Measurements from ENCODE around the gene P2RX4. TPM values are rescaled to one million over a fixed set of nuclear protein-coding genes. Genes with fewer than 3 reads are reported as not detected.
"Not testable (repeated sequence)": the region's sequence is repeated elsewhere in the genome, so short reads cannot be mapped to it uniquely, and the experiment has no call there.

The P2RX4 gene
- total RNA-seq, 4 donors from 2014 or later, result 42.9 to 248 (median 154) TPM

GRCh38 chr12:121198949-121199348 is 11.0 kb upstream of the P2RX4 start:
- Histone ChIP-seq H3K27me3 (no peaks in the 10 kb centered on the region), H3K4me1 (no peaks in the 10 kb centered on the region), H3K36me3 (no peaks in the 10 kb centered on the region), H3K27ac (no peak overlapping the region), H3K9me3 (no peaks in the 10 kb centered on the region), H3K4me3 (no peak overlapping the region)
- TF ChIP-seq CTCF (IDR thresholded peaks at IDR 0.05), result no peak
- no peak for TF ChIP-seq POLR2A (IDR thresholded peaks at IDR 0.05)
- no peak for DNase-seq

GRCh38 chr12:121201140-121201539 is 8.8 kb upstream of the P2RX4 start:
- not testable (repeated sequence) for DNase-seq, H3K27ac ChIP-seq, H3K4me3 ChIP-seq, H3K4me1 ChIP-seq, H3K36me3 ChIP-seq, H3K27me3 ChIP-seq, H3K9me3 ChIP-seq

- no peaks in the 10 kb centered on the region for H3K9me3 ChIP-seq
- no peak for TF ChIP-seq CTCF (IDR thresholded peaks at IDR 0.05)
- TF ChIP-seq POLR2A (IDR thresholded peaks at IDR 0.05), result no peak
- no peak overlapping the region for H3K27ac ChIP-seq
- no peak for DNase-seq
- H3K27me3 ChIP-seq, result no peaks in the 10 kb centered on the region
- H3K4me3 ChIP-seq, result no peak overlapping the region
- H3K36me3 ChIP-seq, result no peaks in the 10 kb centered on the region
- H3K4me1 ChIP-seq, result no peaks in the 10 kb centered on the region
These were observed 7.2 kb upstream of the P2RX4 start for GRCh38 chr12:121202407-121203355.

- TF ChIP-seq POLR2A (IDR thresholded peaks at IDR 0.05), result no peak
- TF ChIP-seq CTCF (IDR thresholded peaks at IDR 0.05), result no peak
- Histone ChIP-seq H3K27ac (no peak overlapping the region), H3K27me3 (no peaks in the 10 kb centered on the region), H3K4me3 (no peak overlapping the region), H3K9me3 (no peaks in the 10 kb centered on the region), H3K36me3 (no peaks in the 10 kb centered on the region), H3K4me1 (no peaks in the 10 kb centered on the region)
- no peak for DNase-seq
These were observed 6.4 kb upstream of the P2RX4 start for GRCh38 chr12:121203482-121203881.

- no peak for DNase-seq
These were observed 4.4 kb upstream of the P2RX4 start for GRCh38 chr12:121205491-121205890.

GRCh38 chr12:121208571-121208970 is 1.4 kb upstream of the P2RX4 start:
- peaks cover 0 to 26% (median 0%) of the 10 kb centered on the region in 4 donors for H3K4me1 ChIP-seq
- H3K9me3 ChIP-seq, H3K36me3 ChIP-seq, H3K27ac ChIP-seq, H3K27me3 ChIP-seq, H3K4me3 ChIP-seq, DNase-seq: not testable (repeated sequence)

More at GRCh38 chr12:121205491-121205890, 4.4 kb upstream of the P2RX4 start:
- TF ChIP-seq POLR2A (IDR thresholded peaks at IDR 0.05) (no peak), CTCF (IDR thresholded peaks at IDR 0.05) (no peak)
- no peaks in the 10 kb centered on the region for H3K27me3 ChIP-seq
- H3K27ac ChIP-seq, result no peak overlapping the region
- peaks cover 0 to 5% (median 0%) of the 10 kb centered on the region in 4 donors for H3K4me1 ChIP-seq
- H3K9me3 ChIP-seq, result no peaks in the 10 kb centered on the region
- H3K4me3 ChIP-seq, result no peak overlapping the region
- no peaks in the 10 kb centered on the region for H3K36me3 ChIP-seq
